Inflammatory macrophage treated with lipopolysaccharide for 1 hour (primary cell): ENCODE measurements around the gene IDUA.
"Not testable (repeated sequence)": the region's sequence is repeated elsewhere in the genome, so short reads cannot be mapped to it uniquely, and the experiment has no call there.

Experiments used
- DNase-seq, 2 donors: peaks; one replicate each; pipeline ENCODE4 v3.0.0-alpha.2; 2020 to 2022

Gene IDUA

GRCh38 chr4:986879-987623 lies at the start of gene IDUA:
Gene IDUA, plus strand, starts transcription at chr4:987044. Its CDS starts 41 bp downstream, at chr4:987085.
- peak; percentile 72 to 76 for DNase-seq

GRCh38 chr4:939508-939907 lies 47.3 kb upstream of the IDUA start:
- DNase-seq = not testable (repeated sequence)

GRCh38 chr4:945274-946102 lies 41.4 kb upstream of the IDUA start:
- DNase-seq = no peak

GRCh38 chr4:946103-946450 lies 40.8 kb upstream of the IDUA start:
- DNase-seq = no peak

GRCh38 chr4:946517-947471 lies 40.0 kb upstream of the IDUA start:
- no peak for DNase-seq

- DNase-seq = no peak
These were observed 39.3 kb upstream of the IDUA start for GRCh38 chr4:947491-947971.

GRCh38 chr4:948101-948935 lies 38.5 kb upstream of the IDUA start:
- no peak for DNase-seq

GRCh38 chr4:948936-949300 lies 37.9 kb upstream of the IDUA start:
- DNase-seq = no peak

- no peak for DNase-seq
These were observed 37.2 kb upstream of the IDUA start for GRCh38 chr4:949656-950055.

- no peak for DNase-seq
These were observed 36.5 kb upstream of the IDUA start for GRCh38 chr4:950136-951020.

- no peak for DNase-seq
These were observed 35.7 kb upstream of the IDUA start for GRCh38 chr4:951186-951585.

GRCh38 chr4:951594-952468 lies 35.0 kb upstream of the IDUA start:
- no peak for DNase-seq

- no peak for DNase-seq
These were observed 33.8 kb upstream of the IDUA start for GRCh38 chr4:952881-953573.

- DNase-seq = no peak
These were observed 33.3 kb upstream of the IDUA start for GRCh38 chr4:953574-953915.

GRCh38 chr4:954211-955020 lies 32.4 kb upstream of the IDUA start:
- DNase-seq = no peak

GRCh38 chr4:955161-955921 lies 31.5 kb upstream of the IDUA start:
- DNase-seq = no peak

GRCh38 chr4:955931-956381 lies 30.9 kb upstream of the IDUA start:
- no peak for DNase-seq
